Panc1 (cell line): Measurements from ENCODE around the gene LRRC56. TPM values are rescaled to one million over a fixed set of nuclear protein-coding genes. Genes with fewer than 3 reads are reported as not detected.

ENCODE experiments used
- ATAC-seq: fragments of 200-7000 bp; cut with Tn5 transposase; 2 replicates; pipeline ENCODE4 v1.9.1; 2020; ENCODE audit warnings: mild to moderate bottlenecking, moderate library complexity
- BruUV-seq: library from RNA; stranded (reverse); fragments of 400-500 nt; replicated peaks from 2 replicates; lab custom pipeline; 2021; lab: Mats Ljungman, UMichigan
- CTCF ChIA-PET: fragments of 300-600 bp; sonication (Branson Sonifier 250); formaldehyde crosslinking; loops from one replicate; lab custom pipeline; 2022; ENCODE audit warnings: antibody characterized with exemption; lab: Charles Lee
- POLR2A ChIA-PET: fragments of 300-600 bp; sonication (Branson Sonifier 250); formaldehyde crosslinking; loops from one replicate; lab custom pipeline; 2022; ENCODE audit warnings: antibody characterized with exemption; lab: Charles Lee
- DNase-seq: peaks from one replicate; pipeline ENCODE4 v3.0.0-alpha.2; 2010; ENCODE audit warnings: low read depth, low spot score
- H3K27ac ChIP-seq: 2 replicates; pipeline ENCODE4 v1.5.1; 2011; ENCODE audit warnings: mild to moderate bottlenecking, low read length, inconsistent platforms
- H3K27me3 ChIP-seq: fragments of 200-500 bp; sonication (Bioruptor generic); 2 replicates; pipeline ENCODE4 v1.6.0; 2014; ENCODE audit warnings: low read length, inconsistent platforms; ENCODE audit not compliant: control insufficient read depth, insufficient read depth
- H3K36me3 ChIP-seq: fragments of 200-500 bp; sonication (Bioruptor generic); 2 replicates; pipeline ENCODE4 v1.5.1; 2014; ENCODE audit warnings: inconsistent platforms, mild to moderate bottlenecking, low read length, moderate library complexity; ENCODE audit not compliant: control insufficient read depth, insufficient read depth
- H3K4me1 ChIP-seq: 2 replicates; pipeline ENCODE4 v1.5.1; 2011; ENCODE audit warnings: inconsistent platforms, mild to moderate bottlenecking, low read length, moderate library complexity; ENCODE audit not compliant: control insufficient read depth, insufficient read depth
- H3K4me3 ChIP-seq, 2 experiments: 2 replicates each; pipeline ENCODE4 v1.5.1; 2011 to 2012; ENCODE audit warnings: low read depth in 2 of 2, low read length in 2 of 2, mild to moderate bottlenecking in 2 of 2, inconsistent platforms in 1 of 2, moderate library complexity in 1 of 2
- H3K9me3 ChIP-seq: fragments of 200-500 bp; sonication (Bioruptor generic); 2 replicates; pipeline ENCODE4 v1.5.1; 2014; ENCODE audit warnings: low read depth, mild to moderate bottlenecking, inconsistent platforms, low read length, moderate library complexity; ENCODE audit not compliant: control insufficient read depth, insufficient read depth
- POLR2AphosphoS5 ChIP-seq: IDR thresholded peaks from 2 replicates; pipeline ENCODE4 v1.6.1; 2012; ENCODE audit warnings: mild to moderate bottlenecking, low read depth, low read length, moderate library complexity
- SIN3A ChIP-seq: IDR thresholded peaks from 2 replicates; pipeline ENCODE4 v1.6.1; 2012; ENCODE audit warnings: low read depth, mild to moderate bottlenecking, low read length, moderate library complexity, borderline replicate concordance; ENCODE audit not compliant: insufficient read depth
- TCF7L2 ChIP-seq: IDR thresholded peaks from 2 replicates; pipeline ENCODE4 v1.6.1; 2011; ENCODE audit warnings: mild to moderate bottlenecking, low read depth, low read length, inconsistent platforms
- in situ Hi-C: cut with HindIII; loops from 2 replicates; pipeline ENCODE4 v1.10.0; 2016; ENCODE audit warnings: low sequenced_read_pairs, low pct_unique_long_range_greater_than_20kb
- intact Hi-C: fragments of 100-400 bp; cut with micrococcal nuclease; formaldehyde crosslinking; loops from one replicate; pipeline ENCODE4 v1.10.0; 2022; ENCODE audit not compliant: unreplicated experiment
- total RNA-seq: library from RNA; stranded (reverse); gene quantifications from one replicate; pipeline ENCODE4 v1.2.1, GENCODE V29; 2021; ENCODE audit not compliant: unreplicated experiment
- TF ChIP-seq, protein P1 (sequence below): fragments of 450-650 bp; IDR thresholded peaks from 2 replicates; pipeline ENCODE4 v1.5.1; 2017; ENCODE audit warnings: mild to moderate bottlenecking
- TF ChIP-seq, protein P2 (sequence below), 2 experiments: IDR thresholded peaks; 2 replicates each; pipeline ENCODE4 v1.6.1; 2011 to 2012; ENCODE audit warnings: low read depth in 2 of 2, control low read depth in 1 of 2, low read length in 1 of 2, mild to moderate bottlenecking in 1 of 2, moderate library complexity in 1 of 2; ENCODE audit not compliant: insufficient read depth in 1 of 2

The LRRC56 gene
- total RNA-seq, 1 experiment from 2014 or later, result 9.8 TPM

DNA sequence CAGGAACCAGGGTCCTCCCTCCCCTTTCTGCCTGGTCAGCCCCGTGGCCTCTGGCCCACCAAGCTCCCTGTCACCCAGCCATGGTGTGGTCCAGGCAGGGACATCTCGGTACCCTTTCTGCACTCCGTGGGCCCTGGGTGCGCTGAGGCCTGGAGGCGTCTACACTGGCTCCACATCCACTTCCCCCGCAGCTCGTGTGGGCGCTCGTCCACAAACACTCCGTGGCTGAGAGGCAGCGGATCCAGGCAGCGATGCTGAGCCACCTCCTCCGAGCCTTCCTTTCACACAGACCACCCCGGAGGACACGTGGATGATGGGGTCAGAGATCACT lies 46.4 kb upstream of the LRRC56 start:
- Histone ChIP-seq H3K27me3 (no peaks in the 10 kb centered on the region), H3K36me3 (0 out of 2 replicates have a peak, but pooled peaks cover 4% of the 10 kb centered on the region), H3K4me1 (no peaks in the 10 kb centered on the region), H3K9me3 (no peaks in the 10 kb centered on the region), H3K4me3 (no peak overlapping the region), H3K27ac (no peak overlapping the region)
- ChIA-PET POLR2A (no interaction called here), CTCF (no interaction called here)
- BruUV-seq, result TSS peak; percentile 16
- DNase-seq (no peak), ATAC-seq (no peak)
- TF ChIP-seq TCF7L2 (no peak), SIN3A (no peak), POLR2AphosphoS5 (no peak)
- TF ChIP-seq, protein P1, sequence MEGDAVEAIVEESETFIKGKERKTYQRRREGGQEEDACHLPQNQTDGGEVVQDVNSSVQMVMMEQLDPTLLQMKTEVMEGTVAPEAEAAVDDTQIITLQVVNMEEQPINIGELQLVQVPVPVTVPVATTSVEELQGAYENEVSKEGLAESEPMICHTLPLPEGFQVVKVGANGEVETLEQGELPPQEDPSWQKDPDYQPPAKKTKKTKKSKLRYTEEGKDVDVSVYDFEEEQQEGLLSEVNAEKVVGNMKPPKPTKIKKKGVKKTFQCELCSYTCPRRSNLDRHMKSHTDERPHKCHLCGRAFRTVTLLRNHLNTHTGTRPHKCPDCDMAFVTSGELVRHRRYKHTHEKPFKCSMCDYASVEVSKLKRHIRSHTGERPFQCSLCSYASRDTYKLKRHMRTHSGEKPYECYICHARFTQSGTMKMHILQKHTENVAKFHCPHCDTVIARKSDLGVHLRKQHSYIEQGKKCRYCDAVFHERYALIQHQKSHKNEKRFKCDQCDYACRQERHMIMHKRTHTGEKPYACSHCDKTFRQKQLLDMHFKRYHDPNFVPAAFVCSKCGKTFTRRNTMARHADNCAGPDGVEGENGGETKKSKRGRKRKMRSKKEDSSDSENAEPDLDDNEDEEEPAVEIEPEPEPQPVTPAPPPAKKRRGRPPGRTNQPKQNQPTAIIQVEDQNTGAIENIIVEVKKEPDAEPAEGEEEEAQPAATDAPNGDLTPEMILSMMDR, result no peak
- TF ChIP-seq, protein P2, sequence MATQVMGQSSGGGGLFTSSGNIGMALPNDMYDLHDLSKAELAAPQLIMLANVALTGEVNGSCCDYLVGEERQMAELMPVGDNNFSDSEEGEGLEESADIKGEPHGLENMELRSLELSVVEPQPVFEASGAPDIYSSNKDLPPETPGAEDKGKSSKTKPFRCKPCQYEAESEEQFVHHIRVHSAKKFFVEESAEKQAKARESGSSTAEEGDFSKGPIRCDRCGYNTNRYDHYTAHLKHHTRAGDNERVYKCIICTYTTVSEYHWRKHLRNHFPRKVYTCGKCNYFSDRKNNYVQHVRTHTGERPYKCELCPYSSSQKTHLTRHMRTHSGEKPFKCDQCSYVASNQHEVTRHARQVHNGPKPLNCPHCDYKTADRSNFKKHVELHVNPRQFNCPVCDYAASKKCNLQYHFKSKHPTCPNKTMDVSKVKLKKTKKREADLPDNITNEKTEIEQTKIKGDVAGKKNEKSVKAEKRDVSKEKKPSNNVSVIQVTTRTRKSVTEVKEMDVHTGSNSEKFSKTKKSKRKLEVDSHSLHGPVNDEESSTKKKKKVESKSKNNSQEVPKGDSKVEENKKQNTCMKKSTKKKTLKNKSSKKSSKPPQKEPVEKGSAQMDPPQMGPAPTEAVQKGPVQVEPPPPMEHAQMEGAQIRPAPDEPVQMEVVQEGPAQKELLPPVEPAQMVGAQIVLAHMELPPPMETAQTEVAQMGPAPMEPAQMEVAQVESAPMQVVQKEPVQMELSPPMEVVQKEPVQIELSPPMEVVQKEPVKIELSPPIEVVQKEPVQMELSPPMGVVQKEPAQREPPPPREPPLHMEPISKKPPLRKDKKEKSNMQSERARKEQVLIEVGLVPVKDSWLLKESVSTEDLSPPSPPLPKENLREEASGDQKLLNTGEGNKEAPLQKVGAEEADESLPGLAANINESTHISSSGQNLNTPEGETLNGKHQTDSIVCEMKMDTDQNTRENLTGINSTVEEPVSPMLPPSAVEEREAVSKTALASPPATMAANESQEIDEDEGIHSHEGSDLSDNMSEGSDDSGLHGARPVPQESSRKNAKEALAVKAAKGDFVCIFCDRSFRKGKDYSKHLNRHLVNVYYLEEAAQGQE (IDR thresholded peaks at IDR 0.05; ENCODE audit: insufficient read depth in 1 of 2, low read depth in 2 of 2, low read length in 1 of 2), result no peak
- in situ Hi-C loops (no loop called here), intact Hi-C loops (no loop called here)

DNA sequence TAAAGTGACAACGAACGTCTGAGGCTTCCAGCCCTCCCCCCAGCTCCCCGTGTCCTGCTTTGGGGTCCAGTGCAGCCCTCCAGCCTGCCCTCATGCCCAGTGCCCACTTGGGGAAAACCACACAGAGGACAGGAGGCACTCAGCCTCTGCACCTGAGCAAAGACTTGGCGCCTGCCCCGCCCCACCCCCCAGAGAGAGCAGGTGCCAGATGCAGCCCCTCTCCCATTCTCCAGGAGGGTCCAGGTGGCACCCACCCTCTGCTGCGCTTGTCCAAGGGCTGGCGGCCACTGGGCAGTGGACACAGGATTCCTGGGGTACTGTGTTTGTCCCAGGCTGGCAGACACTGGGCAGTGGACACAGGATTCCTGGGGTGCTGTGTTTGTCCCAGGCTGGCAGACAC lies 46.0 kb upstream of the LRRC56 start:
- in situ Hi-C loops (no loop called here), intact Hi-C loops (no loop called here)
- H3K36me3 ChIP-seq, result 0 out of 2 replicates have a peak, but pooled peaks cover 4% of the 10 kb centered on the region
- no peak overlapping the region for H3K4me3 ChIP-seq
- BruUV-seq, result no TSS peak
- ChIA-PET CTCF (no interaction called here), POLR2A (no interaction called here)
- H3K9me3 ChIP-seq, result no peaks in the 10 kb centered on the region
- DNase-seq (no peak), ATAC-seq (no peak)
- no peaks in the 10 kb centered on the region for H3K4me1 ChIP-seq
- TF ChIP-seq, protein P1, result no peak
- TF ChIP-seq, protein P2 (IDR thresholded peaks at IDR 0.05; ENCODE audit: insufficient read depth in 1 of 2, low read depth in 2 of 2, low read length in 1 of 2), result no peak
- TF ChIP-seq TCF7L2, result no peak
- no peak for TF ChIP-seq POLR2AphosphoS5
- TF ChIP-seq SIN3A, result no peak
- H3K27ac ChIP-seq, result no peak overlapping the region
- H3K27me3 ChIP-seq, result no peaks in the 10 kb centered on the region
